Measurements from ENCODE around the gene CA9. TPM values are rescaled to one million over a fixed set of nuclear protein-coding genes. Genes with fewer than 3 reads are reported as not detected.

Gene CA9
- total RNA-seq, 1 experiment from 2014 or later = 26.8 TPM

DNA sequence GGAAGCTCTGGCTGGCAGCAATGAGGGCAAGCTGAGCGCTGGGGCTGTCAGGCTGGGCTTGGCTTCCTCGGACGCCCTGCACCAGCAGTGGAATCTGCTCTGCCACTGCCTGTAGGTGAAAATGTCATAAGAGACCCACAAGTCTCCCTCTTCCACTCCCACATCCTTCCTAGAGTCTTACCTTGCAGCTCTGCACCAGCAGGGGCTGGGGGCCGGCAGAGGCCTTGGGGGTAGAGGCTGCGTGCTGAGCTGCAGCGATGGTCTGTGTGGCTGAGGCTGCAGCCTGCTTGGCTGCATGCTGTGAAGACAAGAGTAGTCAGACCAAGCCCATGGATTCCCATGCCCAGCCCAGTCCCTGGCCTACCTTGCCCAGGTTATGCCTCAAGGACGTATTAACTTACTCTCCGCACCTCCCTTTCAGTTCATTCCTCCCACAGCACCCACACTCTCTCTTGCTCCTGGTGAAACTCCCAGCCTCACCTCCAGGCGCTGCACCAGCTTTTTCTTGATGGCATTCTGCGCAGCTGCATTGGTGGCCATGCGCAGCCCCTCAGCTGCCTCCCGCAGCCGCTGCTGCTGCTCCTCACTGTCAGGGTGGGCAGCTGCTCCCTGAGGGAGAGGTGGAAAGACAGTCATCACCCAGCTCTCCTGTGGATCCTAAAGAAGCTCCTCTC, 41.0 kb downstream of the CA9 start:
- H3K4me3 ChIP-seq (ENCODE audit: low read length) = no peak overlapping the region
- H3K9me3 ChIP-seq (ENCODE audit: low read length) = no peaks in the 10 kb centered on the region
- H3K27me3 ChIP-seq (ENCODE audit: low read length) = no peaks in the 10 kb centered on the region
- no peak overlapping the region for H2AFZ ChIP-seq (ENCODE audit: low read length)
- no peaks in the 10 kb centered on the region for H3K79me2 ChIP-seq (ENCODE audit: low read length)
- H3K4me2 ChIP-seq (ENCODE audit: low read depth, low read length, poor library complexity, severe bottlenecking) = no peak overlapping the region
- no peaks in the 10 kb centered on the region for H3K9me2 ChIP-seq (replicated peaks; ENCODE audit: insufficient read depth, low read length)
- no peaks in the 10 kb centered on the region for H3K4me1 ChIP-seq (ENCODE audit: low read length)
- DNase-seq = no peak
- H3K36me3 ChIP-seq (ENCODE audit: insufficient read depth, low read length) = peaks cover 39% of the 10 kb centered on the region
- no peak overlapping the region for H3K27ac ChIP-seq (ENCODE audit: low read length)
- no peaks in the 10 kb centered on the region for H4K20me1 ChIP-seq (ENCODE audit: insufficient read depth, low read depth, low read length)
- no peak overlapping the region for H3K9ac ChIP-seq (ENCODE audit: low read length)

- Histone ChIP-seq H4K20me1 (ENCODE audit: insufficient read depth, low read depth, low read length) (no peaks in the 10 kb centered on the region), H3K27ac (ENCODE audit: low read length) (no peak overlapping the region), H3K9me3 (ENCODE audit: low read length) (no peaks in the 10 kb centered on the region), H3K79me2 (ENCODE audit: low read length) (no peaks in the 10 kb centered on the region), H3K9ac (ENCODE audit: low read length) (no peak overlapping the region), H2AFZ (ENCODE audit: low read length) (no peak overlapping the region), H3K9me2 (replicated peaks; ENCODE audit: insufficient read depth, low read length) (no peaks in the 10 kb centered on the region), H3K4me2 (ENCODE audit: low read depth, low read length, poor library complexity, severe bottlenecking) (no peak overlapping the region), H3K36me3 (ENCODE audit: insufficient read depth, low read length) (peaks cover 43% of the 10 kb centered on the region), H3K4me1 (ENCODE audit: low read length) (no peaks in the 10 kb centered on the region), H3K4me3 (ENCODE audit: low read length) (no peak overlapping the region), H3K27me3 (ENCODE audit: low read length) (no peaks in the 10 kb centered on the region)
- no peak for DNase-seq
Observed at GRCh38 chr9:35716230-35716629, 42.5 kb downstream of the CA9 start.

DNA sequence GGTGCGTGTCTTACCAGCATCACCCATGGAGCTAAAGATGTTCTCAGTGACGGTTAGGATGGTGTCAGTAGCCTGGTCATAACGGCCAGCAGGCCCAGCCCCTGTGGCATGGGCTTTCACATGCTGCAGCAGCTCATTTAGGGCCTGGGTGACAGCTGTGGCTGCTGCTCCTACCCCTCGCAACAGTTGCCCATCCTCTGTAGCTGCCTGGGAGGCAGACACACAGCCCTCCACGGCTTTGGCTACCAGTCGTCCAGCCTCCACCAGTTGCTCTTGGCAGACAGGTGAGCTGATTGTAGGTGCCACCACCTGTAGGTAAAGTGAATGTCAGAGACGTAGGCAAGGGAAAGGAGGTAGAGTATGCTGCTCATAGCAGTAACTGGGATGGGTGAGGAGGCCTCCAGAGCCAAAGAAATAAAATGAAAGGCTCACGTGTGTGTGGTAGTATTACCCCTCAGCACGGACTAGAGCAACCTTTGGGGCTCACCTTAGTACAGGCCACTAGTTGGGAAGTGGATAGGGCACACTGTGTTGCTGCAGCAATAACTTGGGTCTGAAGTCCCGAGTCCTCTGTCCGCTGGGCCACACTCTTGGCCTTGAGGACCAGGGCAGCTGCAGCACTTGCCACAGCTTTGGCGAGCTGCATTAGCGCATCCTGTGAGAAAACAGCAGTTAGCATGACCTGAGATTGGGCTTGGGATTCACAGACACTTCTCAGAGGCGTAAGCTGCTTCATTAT, 43.6 kb downstream of the CA9 start:
- Histone ChIP-seq H4K20me1 (ENCODE audit: insufficient read depth, low read depth, low read length) (no peaks in the 10 kb centered on the region), H3K4me3 (ENCODE audit: low read length) (no peak overlapping the region), H3K9ac (ENCODE audit: low read length) (no peak overlapping the region)

DNA sequence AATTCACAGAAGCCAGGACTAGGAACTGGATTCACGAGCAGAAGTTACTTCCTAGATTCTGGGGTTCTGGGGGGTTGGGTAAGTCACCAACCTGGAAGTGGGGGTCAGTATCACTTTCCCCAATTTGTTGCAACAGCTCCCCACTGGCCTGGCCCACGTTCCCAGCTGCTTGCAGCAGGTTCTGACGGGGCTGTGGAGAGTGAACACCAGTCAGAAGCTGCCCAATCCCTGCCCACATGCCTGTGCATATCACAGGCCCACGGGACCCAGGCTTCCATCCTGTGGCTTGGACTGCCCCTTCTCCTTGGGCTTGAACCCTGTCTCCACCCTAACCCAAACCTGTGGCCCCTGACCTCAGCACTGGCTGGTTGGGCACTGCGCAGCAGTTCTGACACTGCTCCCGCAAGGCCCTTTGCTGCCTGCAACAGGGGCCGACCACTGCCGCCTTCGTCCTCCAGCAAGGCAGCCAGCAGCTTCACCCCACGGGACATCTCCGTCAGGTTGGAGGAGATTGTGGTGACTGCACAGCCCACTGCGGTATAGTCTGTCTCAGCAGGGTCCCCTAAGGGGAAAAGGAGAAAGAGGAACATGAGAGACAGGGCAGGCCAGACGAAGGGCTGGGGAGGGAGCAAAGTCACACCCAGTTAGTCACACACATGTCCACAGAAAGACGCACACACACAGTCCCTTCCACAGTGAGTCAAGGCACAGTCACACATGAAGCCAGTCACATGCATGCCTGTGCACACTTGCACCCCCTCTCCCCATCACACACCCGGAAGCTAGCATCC, 45.2 kb downstream of the CA9 start:
- no peak for DNase-seq
- Histone ChIP-seq H3K27ac (ENCODE audit: low read length) (no peak overlapping the region), H3K4me2 (ENCODE audit: low read depth, low read length, poor library complexity, severe bottlenecking) (no peak overlapping the region), H3K4me1 (ENCODE audit: low read length) (no peaks in the 10 kb centered on the region), H3K27me3 (ENCODE audit: low read length) (no peaks in the 10 kb centered on the region), H2AFZ (ENCODE audit: low read length) (no peak overlapping the region), H3K9me3 (ENCODE audit: low read length) (no peaks in the 10 kb centered on the region), H3K36me3 (ENCODE audit: insufficient read depth, low read length) (peaks cover 47% of the 10 kb centered on the region), H3K9ac (ENCODE audit: low read length) (no peak overlapping the region), H3K79me2 (ENCODE audit: low read length) (no peaks in the 10 kb centered on the region), H3K9me2 (replicated peaks; ENCODE audit: insufficient read depth, low read length) (no peaks in the 10 kb centered on the region), H3K4me3 (ENCODE audit: low read length) (no peak overlapping the region), H4K20me1 (ENCODE audit: insufficient read depth, low read depth, low read length) (no peaks in the 10 kb centered on the region)

More for the DNA sequence above, 43.6 kb downstream of the CA9 start:
- Histone ChIP-seq H3K4me2 (ENCODE audit: low read depth, low read length, poor library complexity, severe bottlenecking) (no peak overlapping the region), H2AFZ (ENCODE audit: low read length) (no peak overlapping the region), H3K27ac (ENCODE audit: low read length) (no peak overlapping the region), H3K36me3 (ENCODE audit: insufficient read depth, low read length) (peaks cover 49% of the 10 kb centered on the region), H3K79me2 (ENCODE audit: low read length) (no peaks in the 10 kb centered on the region), H3K9me2 (replicated peaks; ENCODE audit: insufficient read depth, low read length) (no peaks in the 10 kb centered on the region), H3K4me1 (ENCODE audit: low read length) (no peaks in the 10 kb centered on the region), H3K9me3 (ENCODE audit: low read length) (no peaks in the 10 kb centered on the region), H3K27me3 (ENCODE audit: low read length) (no peaks in the 10 kb centered on the region)
- DNase-seq = no peak

GRCh38 chr9:35719546-35719945, 45.8 kb downstream of the CA9 start:
- Histone ChIP-seq H3K4me3 (ENCODE audit: low read length) (no peak overlapping the region), H3K4me2 (ENCODE audit: low read depth, low read length, poor library complexity, severe bottlenecking) (no peak overlapping the region), H4K20me1 (ENCODE audit: insufficient read depth, low read depth, low read length) (no peaks in the 10 kb centered on the region), H3K36me3 (ENCODE audit: insufficient read depth, low read length) (peaks cover 49% of the 10 kb centered on the region; the same call in 1 of the 2 replicates), H2AFZ (ENCODE audit: low read length) (no peak overlapping the region), H3K79me2 (ENCODE audit: low read length) (no peaks in the 10 kb centered on the region), H3K27ac (ENCODE audit: low read length) (no peak overlapping the region), H3K9me2 (replicated peaks; ENCODE audit: insufficient read depth, low read length) (no peaks in the 10 kb centered on the region), H3K9ac (ENCODE audit: low read length) (no peak overlapping the region), H3K9me3 (ENCODE audit: low read length) (no peaks in the 10 kb centered on the region), H3K4me1 (ENCODE audit: low read length) (no peaks in the 10 kb centered on the region), H3K27me3 (ENCODE audit: low read length) (no peaks in the 10 kb centered on the region)
- no peak for DNase-seq

DNA sequence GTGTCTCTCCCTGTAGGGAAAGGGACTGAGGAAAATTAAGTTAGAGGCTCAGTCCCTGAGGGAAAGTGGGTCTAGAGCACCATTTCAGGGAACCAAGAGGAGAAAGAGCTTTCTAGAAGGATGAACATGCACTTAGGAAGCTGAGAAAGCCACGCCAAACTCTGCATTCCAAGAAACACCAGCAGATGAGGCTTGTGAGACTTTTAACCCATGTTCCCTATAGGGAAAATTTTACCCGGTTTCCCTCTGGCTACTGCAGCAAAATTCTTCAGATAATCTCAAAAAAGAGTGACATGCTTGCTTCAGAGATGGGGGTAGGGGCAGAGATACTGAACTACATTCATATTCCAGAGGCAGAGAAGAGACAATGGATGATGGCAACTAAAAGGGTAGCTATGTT, 49.7 kb downstream of the CA9 start:
- Histone ChIP-seq H3K79me2 (ENCODE audit: low read length) (peaks cover 24% of the 10 kb centered on the region), H4K20me1 (ENCODE audit: insufficient read depth, low read depth, low read length) (peaks cover 3% of the 10 kb centered on the region; the same call in 1 of the 2 replicates), H3K9me2 (replicated peaks; ENCODE audit: insufficient read depth, low read length) (no peaks in the 10 kb centered on the region), H3K4me2 (ENCODE audit: low read depth, low read length, poor library complexity, severe bottlenecking) (no peak overlapping the region), H2AFZ (ENCODE audit: low read length) (no peak overlapping the region), H3K27ac (ENCODE audit: low read length) (no peak overlapping the region), H3K4me1 (ENCODE audit: low read length) (peaks cover 7% of the 10 kb centered on the region), H3K9me3 (ENCODE audit: low read length) (no peaks in the 10 kb centered on the region), H3K4me3 (ENCODE audit: low read length) (no peak overlapping the region), H3K36me3 (ENCODE audit: insufficient read depth, low read length) (peaks cover 36% of the 10 kb centered on the region; the same call in 1 of the 2 replicates), H3K9ac (ENCODE audit: low read length) (no peak overlapping the region), H3K27me3 (ENCODE audit: low read length) (no peaks in the 10 kb centered on the region)
- DNase-seq = no peak

DNA sequence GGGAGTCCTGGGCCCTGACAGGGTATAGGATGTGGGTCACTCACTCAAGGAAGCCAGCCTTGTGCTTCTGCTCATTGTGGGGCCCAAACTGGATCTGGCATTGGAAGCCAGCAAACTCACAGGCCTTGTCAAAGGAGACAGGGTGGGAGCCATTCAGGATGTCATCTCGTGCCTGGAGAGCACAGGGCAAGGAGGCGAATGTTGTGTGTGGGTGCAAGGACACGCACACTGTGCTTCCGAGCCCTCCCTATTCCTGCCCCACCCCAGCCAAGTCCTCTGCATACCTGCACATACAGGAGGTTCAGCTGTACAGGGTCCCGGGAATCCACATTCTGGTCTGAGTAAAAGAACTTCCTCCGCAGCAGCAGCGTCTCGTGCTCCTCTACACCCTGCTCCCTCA, 50.2 kb downstream of the CA9 start:
- Histone ChIP-seq H3K27me3 (ENCODE audit: low read length) (no peaks in the 10 kb centered on the region), H4K20me1 (ENCODE audit: insufficient read depth, low read depth, low read length) (peaks cover 3% of the 10 kb centered on the region; the same call in 1 of the 2 replicates), H3K9me2 (replicated peaks; ENCODE audit: insufficient read depth, low read length) (no peaks in the 10 kb centered on the region), H3K4me2 (ENCODE audit: low read depth, low read length, poor library complexity, severe bottlenecking) (no peak overlapping the region), H3K4me1 (ENCODE audit: low read length) (peaks cover 12% of the 10 kb centered on the region), H2AFZ (ENCODE audit: low read length) (no peak overlapping the region), H3K9me3 (ENCODE audit: low read length) (no peaks in the 10 kb centered on the region), H3K4me3 (ENCODE audit: low read length) (no peak overlapping the region), H3K9ac (ENCODE audit: low read length) (no peak overlapping the region), H3K79me2 (ENCODE audit: low read length) (peaks cover 29% of the 10 kb centered on the region), H3K27ac (ENCODE audit: low read length) (no peak overlapping the region), H3K36me3 (ENCODE audit: insufficient read depth, low read length) (peaks cover 39% of the 10 kb centered on the region; the same call in 1 of the 2 replicates)
- DNase-seq = no peak

- DNase-seq = no peak
- peaks cover 3% of the 10 kb centered on the region; the same call in 1 of the 2 replicates for H4K20me1 ChIP-seq (ENCODE audit: insufficient read depth, low read depth, low read length)
- no peak overlapping the region for H3K4me2 ChIP-seq (ENCODE audit: low read depth, low read length, poor library complexity, severe bottlenecking)
- no peak overlapping the region for H3K4me3 ChIP-seq (ENCODE audit: low read length)
- H3K9me2 ChIP-seq (replicated peaks; ENCODE audit: insufficient read depth, low read length) = no peaks in the 10 kb centered on the region
- peaks cover 39% of the 10 kb centered on the region; the same call in 1 of the 2 replicates for H3K36me3 ChIP-seq (ENCODE audit: insufficient read depth, low read length)
- no peak overlapping the region for H3K9ac ChIP-seq (ENCODE audit: low read length)
- no peaks in the 10 kb centered on the region for H3K27me3 ChIP-seq (ENCODE audit: low read length)
- peaks cover 43% of the 10 kb centered on the region for H3K79me2 ChIP-seq (ENCODE audit: low read length)
- no peak overlapping the region for H2AFZ ChIP-seq (ENCODE audit: low read length)
- no peak overlapping the region for H3K27ac ChIP-seq (ENCODE audit: low read length)
- H3K4me1 ChIP-seq (ENCODE audit: low read length) = peaks cover 26% of the 10 kb centered on the region
- H3K9me3 ChIP-seq (ENCODE audit: low read length) = no peaks in the 10 kb centered on the region
Observed at GRCh38 chr9:35725362-35725761, 51.6 kb downstream of the CA9 start.

All from Karpas-422 (cell line).